HUES48 (cell line): ENCODE data around the gene CPLX4.

Experiments used
- H3K27ac ChIP-seq: one replicate; pipeline ENCODE4 v1.7.0; 2013; ENCODE audit warnings: low read depth, low read length, inconsistent platforms
- H3K27me3 ChIP-seq: 2 replicates; pipeline ENCODE4 v1.6.1; 2013; ENCODE audit warnings: mild to moderate bottlenecking, low read length; ENCODE audit not compliant: control insufficient read depth, insufficient read depth
- H3K36me3 ChIP-seq: 2 replicates; pipeline ENCODE4 v1.6.1; 2013; ENCODE audit warnings: low read length; ENCODE audit not compliant: control insufficient read depth, insufficient read depth
- H3K4me1 ChIP-seq: 2 replicates; pipeline ENCODE4 v1.6.1; 2013; ENCODE audit warnings: mild to moderate bottlenecking, low read length; ENCODE audit not compliant: control insufficient read depth, insufficient read depth
- H3K4me3 ChIP-seq: 2 replicates; pipeline ENCODE4 v1.5.1; 2013; ENCODE audit warnings: mild to moderate bottlenecking, low read depth, low read length
- H3K9ac ChIP-seq: 2 replicates; pipeline ENCODE4 v1.6.1; 2013; ENCODE audit warnings: mild to moderate bottlenecking, low read depth, low read length, moderate library complexity
- H3K9me3 ChIP-seq: 2 replicates; pipeline ENCODE4 v1.6.1; 2013; ENCODE audit warnings: low read length; ENCODE audit not compliant: control insufficient read depth, insufficient read depth

Gene CPLX4

DNA sequence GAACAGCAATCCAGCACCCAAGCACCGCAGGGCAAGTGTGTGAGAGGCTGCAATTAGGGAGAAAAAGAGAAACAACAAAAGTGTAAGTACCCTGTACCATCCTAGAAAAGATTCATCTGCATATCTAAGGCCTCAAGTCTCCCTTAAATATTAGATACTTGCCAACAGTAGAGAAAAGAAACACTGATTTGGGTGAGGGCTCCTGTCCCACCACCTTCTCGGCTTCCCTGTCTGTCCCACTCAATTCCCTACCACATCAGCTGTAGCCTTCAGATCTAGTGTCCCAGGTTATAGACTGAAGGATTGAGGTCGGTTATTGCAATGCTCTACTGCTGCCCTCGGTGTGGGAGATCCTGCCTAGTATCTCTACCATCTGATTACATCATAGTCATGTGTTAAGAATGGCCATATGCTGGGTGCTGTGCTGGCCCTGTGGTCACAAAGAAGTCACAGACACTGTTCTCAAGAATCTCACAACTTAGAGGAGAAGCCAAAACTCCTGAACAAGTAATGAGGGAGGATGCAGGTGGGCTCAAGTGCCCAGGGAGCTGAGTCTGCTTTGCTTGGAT lies 47.7 kb downstream of the CPLX4 start:
- no peak overlapping the region for H3K4me3 ChIP-seq
- no peak overlapping the region for H3K9ac ChIP-seq
- no peaks in the 10 kb centered on the region for H3K9me3 ChIP-seq
- peaks cover 40% of the 10 kb centered on the region for H3K4me1 ChIP-seq
- H3K36me3 ChIP-seq: no peaks in the 10 kb centered on the region
- peaks cover 99% of the 10 kb centered on the region for H3K27me3 ChIP-seq
- no peak overlapping the region for H3K27ac ChIP-seq

DNA sequence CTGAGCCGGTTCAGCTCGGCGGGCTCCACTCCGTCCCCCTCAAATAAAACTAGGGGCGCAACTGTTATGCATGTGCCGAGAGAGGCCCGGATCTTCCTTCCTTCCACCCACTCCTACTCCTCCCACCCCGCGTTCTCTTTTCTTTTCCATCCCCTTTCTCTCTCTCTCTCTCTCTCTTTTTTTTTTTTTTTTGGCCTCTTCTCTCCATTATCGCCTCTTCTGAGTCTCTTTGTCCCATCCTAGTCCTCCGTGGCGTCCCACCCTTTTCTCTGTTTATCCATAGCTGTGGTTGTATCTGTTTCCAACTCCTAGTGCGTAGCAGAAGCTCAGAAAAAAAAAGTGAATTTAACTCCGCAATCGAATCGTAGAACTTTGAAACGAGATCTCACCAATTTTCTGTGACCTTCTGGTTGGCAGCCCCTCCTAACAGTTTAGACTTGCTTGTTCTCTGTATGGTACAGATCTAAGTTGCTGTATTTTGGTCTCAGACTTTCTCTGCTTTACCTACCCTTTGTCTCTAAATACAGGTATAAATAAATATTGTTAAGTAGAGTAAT lies 48.8 kb downstream of the CPLX4 start:
- Histone ChIP-seq H3K4me1 (peaks cover 38% of the 10 kb centered on the region), H3K9me3 (no peaks in the 10 kb centered on the region), H3K27me3 (peaks cover 99% of the 10 kb centered on the region), H3K36me3 (no peaks in the 10 kb centered on the region), H3K9ac (no peak overlapping the region), H3K27ac (no peak overlapping the region), H3K4me3 (peak overlapping the region; percentile 65)

DNA sequence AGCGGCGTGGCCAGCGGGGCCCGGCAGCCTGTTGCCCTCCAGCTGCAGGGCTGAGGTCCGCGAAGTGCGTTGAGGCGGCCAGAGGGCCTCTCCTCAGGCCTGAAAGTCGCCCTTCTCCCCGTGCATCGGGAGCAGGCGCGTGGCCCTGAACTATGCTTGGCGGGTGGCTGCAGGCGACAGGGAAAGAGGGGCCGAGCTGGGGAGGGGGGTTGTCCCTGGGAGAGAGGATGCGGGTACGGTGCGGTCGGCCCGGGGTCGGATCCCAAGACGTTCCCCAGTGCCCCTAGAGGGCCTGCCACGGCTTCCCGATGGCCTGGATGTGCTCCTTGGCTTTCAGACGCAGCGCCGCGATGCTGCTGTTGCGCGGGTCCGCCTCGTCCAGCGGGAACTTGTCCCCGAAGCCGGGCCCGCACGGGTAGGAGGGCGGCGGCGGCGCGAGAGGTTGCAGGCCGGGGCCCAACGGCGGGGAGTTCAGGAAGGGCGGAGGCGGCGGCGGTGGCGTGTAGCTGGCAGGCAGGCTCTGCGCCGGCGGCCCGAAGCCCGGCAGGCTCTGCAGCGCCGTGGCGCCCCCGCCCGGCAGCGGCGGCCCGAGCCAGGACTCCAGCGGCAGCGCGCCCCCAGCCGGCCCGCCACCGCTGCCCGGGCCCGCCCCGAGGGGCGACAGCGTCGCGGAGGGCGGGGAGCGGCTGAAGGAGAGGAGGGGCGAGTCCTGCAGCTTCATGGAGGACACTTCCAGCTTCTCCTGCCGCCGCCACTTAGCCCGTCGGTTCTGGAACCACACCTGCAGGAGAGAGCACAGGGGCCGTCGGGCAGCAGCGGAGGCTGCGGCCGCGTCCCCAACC lies 49.5 kb downstream of the CPLX4 start:
- Histone ChIP-seq H3K36me3 (no peaks in the 10 kb centered on the region), H3K9me3 (no peaks in the 10 kb centered on the region), H3K4me1 (peaks cover 42% of the 10 kb centered on the region), H3K9ac (no peak overlapping the region), H3K27me3 (peaks cover 99% of the 10 kb centered on the region), H3K4me3 (peak overlapping the region; percentile 65), H3K27ac (no peak overlapping the region)

DNA sequence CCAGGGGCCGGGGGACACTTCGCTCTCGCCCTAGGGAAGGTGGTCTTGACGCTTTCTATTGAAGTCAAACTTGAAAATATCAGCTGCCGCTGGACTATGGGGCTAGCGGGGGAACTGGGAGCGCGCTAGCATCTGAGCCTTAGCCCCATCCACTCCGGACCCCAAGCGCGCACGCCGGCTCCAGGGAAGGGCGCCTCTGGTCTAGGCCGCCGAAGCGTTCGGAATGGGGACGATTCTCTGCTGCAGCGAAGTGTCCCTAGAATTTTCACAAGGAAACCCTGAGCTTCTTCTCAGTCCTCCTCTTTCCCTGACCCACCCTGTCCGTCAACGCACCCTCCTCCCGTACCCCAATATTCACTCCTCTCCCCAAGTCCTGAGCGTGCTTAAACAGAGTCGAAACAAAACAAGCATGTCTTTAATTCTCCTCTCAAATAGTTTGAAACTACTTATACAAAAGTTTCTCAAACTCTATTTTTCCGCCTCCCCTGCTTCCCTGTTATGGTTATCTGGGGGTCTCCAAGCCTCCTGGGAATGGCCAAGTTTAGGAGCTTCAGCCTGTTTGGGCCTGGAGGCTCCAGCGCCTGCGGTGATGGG lies 50.2 kb downstream of the CPLX4 start:
- Histone ChIP-seq H3K9ac (no peak overlapping the region), H3K9me3 (no peaks in the 10 kb centered on the region), H3K36me3 (no peaks in the 10 kb centered on the region), H3K4me1 (peaks cover 46% of the 10 kb centered on the region), H3K27me3 (peaks cover 99% of the 10 kb centered on the region), H3K4me3 (peak overlapping the region; percentile 65), H3K27ac (no peak overlapping the region)

DNA sequence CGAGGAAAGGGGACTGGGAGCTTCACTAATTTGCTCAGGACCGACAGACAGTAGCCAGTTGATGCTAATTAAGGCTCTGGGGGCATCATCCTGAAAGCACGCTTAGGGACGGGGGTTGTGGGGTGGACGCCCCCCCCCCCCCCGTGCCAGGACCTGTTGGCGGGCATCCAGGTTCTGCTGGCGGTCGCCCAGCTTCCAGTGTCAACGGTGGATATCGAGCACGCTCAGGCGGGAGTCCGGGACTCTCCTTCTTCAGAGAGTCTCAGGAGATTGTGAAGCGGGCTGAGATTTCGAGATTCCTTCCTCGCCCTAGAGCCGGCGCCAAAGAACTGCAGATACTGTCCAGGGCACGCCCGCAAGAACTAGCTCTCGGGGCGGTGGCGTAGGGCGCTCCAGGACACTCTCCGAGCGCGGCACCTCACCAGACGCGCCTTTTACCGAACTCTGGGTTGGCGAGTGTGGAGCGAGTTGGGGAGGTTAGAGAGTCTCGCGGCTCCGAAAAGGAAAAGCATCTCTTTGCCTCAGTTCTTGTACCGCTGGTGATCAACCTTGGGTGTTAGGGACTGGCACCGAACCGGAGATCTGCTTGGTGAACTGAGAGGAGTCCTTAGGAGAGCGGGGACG lies 50.8 kb downstream of the CPLX4 start:
- Histone ChIP-seq H3K4me3 (peak overlapping the region; percentile 65), H3K27me3 (peaks cover 99% of the 10 kb centered on the region), H3K9ac (no peak overlapping the region), H3K4me1 (peaks cover 46% of the 10 kb centered on the region), H3K9me3 (no peaks in the 10 kb centered on the region), H3K27ac (no peak overlapping the region), H3K36me3 (no peaks in the 10 kb centered on the region)

DNA sequence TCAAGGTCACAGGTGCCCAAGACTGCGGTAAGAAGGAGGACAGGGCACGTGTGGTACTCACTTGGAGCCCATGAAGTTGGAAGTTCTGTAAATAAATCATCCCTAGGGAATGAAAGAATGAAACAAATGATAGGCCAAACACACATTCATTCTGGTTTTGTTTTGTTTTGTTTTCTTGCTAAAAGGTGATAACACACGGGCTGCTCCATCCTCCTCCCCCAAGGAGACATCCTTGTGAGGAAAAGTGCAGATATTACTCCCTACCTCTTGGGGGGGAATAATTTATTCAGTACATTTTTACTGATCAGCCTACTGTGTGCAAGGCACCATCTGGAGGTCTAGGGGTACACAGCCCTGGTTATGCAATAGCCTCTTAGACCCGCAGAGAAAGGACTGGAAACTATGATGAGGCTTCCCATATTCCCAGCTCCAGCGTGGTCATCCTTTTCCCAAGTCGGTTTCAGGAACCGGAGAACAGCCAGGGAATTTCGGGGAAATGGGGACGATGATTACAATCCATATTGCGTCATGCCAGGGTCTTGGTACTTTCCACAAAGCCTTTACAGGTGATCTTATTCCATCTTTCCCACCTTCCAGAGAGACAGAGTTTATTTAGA lies 51.5 kb downstream of the CPLX4 start:
- Histone ChIP-seq H3K4me1 (peaks cover 46% of the 10 kb centered on the region), H3K27ac (no peak overlapping the region), H3K9me3 (no peaks in the 10 kb centered on the region), H3K4me3 (0 out of 2 replicates have a peak overlapping the region, but pooled peaks have one; percentile 65), H3K27me3 (peaks cover 96% of the 10 kb centered on the region), H3K36me3 (no peaks in the 10 kb centered on the region), H3K9ac (no peak overlapping the region)

DNA sequence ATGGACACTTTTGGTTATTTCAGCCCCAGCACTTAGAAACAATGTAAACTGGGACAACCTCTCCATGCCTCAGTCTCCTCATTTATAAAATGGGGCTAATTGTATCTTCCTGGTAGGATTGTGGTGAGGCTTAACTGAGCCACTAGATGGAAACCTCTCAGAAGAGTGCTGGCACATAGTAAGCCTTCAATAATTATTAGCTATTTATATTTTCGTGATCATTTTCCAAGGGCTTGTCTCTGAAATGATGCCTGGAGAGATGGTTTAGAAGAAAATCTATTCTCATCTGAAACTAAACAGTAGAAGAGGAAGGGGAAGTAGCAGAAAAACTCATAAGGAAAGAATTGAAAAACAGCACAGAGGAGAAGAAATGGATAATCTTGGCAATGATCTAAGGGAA lies 52.0 kb downstream of the CPLX4 start:
- no peaks in the 10 kb centered on the region for H3K36me3 ChIP-seq
- H3K9me3 ChIP-seq: no peaks in the 10 kb centered on the region
- no peak overlapping the region for H3K4me3 ChIP-seq
- H3K27me3 ChIP-seq: peaks cover 91% of the 10 kb centered on the region
- no peak overlapping the region for H3K9ac ChIP-seq
- H3K27ac ChIP-seq: no peak overlapping the region
- peaks cover 44% of the 10 kb centered on the region for H3K4me1 ChIP-seq

DNA sequence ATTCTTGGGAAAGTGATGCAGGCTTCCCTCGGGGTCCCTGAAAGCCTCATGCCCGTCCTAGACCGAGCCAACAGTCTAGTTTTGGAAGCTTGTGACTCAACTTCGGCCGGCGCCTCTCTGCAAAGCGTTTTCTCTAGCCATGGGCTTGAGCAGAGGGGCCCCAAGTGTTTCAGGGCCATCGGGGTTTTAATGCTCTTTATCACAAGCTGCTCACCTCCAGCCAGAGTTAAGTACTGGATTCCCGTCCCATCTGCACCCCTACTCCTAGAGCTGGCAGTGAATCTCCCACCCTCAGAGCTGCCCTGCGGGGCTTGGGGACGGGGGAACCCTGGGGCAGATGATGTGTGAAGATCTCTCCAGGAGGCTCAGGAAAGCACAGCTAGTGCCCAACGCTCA lies 52.5 kb downstream of the CPLX4 start:
- Histone ChIP-seq H3K27ac (no peak overlapping the region), H3K4me1 (peaks cover 43% of the 10 kb centered on the region), H3K9ac (no peak overlapping the region), H3K36me3 (no peaks in the 10 kb centered on the region), H3K27me3 (peaks cover 86% of the 10 kb centered on the region), H3K4me3 (no peak overlapping the region), H3K9me3 (no peaks in the 10 kb centered on the region)

DNA sequence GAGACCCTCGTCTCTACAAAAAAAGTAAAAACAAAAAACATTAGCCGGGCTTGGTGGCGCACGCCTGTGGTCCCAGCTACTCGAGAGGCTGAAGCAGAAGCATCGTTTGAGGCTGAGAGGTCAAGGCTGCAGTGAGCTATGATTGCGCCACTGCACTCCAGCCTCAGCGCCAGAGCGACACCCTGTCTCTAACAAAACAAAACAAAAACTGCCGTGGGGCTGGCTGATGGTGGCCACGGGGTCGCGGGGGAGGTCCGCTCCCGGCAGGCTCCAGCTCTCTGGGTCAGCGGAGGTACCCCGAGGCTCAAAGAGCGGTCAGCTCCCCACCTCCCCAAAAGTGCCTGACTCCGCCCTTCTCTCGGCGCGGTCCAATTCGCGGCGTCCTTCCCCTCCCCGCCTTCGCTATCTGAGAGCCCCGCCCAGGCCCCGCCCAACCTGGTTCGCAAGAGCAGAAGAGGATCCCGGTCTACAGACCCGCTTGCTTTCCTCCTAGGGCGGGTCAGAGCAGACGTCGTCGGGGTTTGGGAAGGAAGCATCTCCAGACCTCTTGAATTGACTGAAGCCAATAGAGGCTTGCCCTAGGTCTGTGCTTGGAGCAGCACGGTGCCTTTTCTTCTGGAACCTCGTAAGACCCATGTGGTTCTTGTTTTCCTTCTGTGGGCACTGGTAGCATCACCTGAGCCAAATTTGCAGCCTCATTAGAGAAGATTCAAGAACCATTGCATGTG lies 53.0 kb downstream of the CPLX4 start:
- Histone ChIP-seq H3K36me3 (no peaks in the 10 kb centered on the region), H3K4me3 (peak overlapping the region; percentile 65), H3K27ac (no peak overlapping the region), H3K9ac (no peak overlapping the region), H3K4me1 (peaks cover 37% of the 10 kb centered on the region), H3K27me3 (peaks cover 81% of the 10 kb centered on the region), H3K9me3 (no peaks in the 10 kb centered on the region)

DNA sequence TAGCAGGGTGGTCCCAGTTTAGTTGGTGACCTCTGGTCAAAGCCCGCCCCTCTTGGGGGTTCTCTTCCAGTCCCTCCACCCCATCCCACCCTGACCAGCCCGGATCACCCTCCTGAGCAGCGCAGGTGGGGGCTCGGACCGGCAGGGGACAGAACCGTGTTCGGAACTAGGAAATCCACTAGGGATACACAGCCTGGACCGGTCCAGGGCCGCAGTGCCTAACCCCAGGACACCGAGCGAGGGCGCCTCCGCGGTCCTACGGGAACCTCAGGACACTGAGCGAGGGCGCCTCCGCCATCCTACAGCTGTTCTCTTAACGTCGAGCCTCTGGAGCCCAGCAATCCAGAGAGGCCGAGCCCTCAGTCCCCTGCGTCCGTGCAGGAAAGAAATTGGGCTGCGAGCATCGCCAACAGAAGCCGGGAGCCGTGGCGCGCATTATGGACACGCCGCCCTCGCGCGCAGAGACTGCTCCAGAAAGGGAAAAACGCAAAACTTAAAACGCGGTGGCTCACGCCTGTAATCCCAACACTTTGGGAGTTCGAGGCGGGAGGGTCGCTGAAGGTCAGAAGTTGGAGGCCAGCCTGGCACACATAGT lies 53.7 kb downstream of the CPLX4 start:
- Histone ChIP-seq H3K36me3 (no peaks in the 10 kb centered on the region), H3K27me3 (peaks cover 74% of the 10 kb centered on the region), H3K9ac (no peak overlapping the region), H3K27ac (no peak overlapping the region), H3K4me3 (peak overlapping the region; percentile 65), H3K9me3 (no peaks in the 10 kb centered on the region), H3K4me1 (peaks cover 32% of the 10 kb centered on the region)
